Measurements from ENCODE around the gene MRPS31.
"Not testable (repeated sequence)": the region's sequence is repeated elsewhere in the genome, so short reads cannot be mapped to it uniquely, and the experiment has no call there.

MRPS31 gene

GRCh38 chr13:40762849-40763248 lies 8.1 kb downstream of the MRPS31 start:
- DNase-seq (ENCODE audit: low read depth, low spot score): no peak

GRCh38 chr13:40758811-40759210 lies 12.2 kb downstream of the MRPS31 start:
- no peak for DNase-seq (ENCODE audit: low read depth, low spot score)

GRCh38 chr13:40756042-40756441 lies 14.9 kb downstream of the MRPS31 start:
- DNase-seq (ENCODE audit: low read depth, low spot score): no peak

GRCh38 chr13:40755082-40755700 lies 15.8 kb downstream of the MRPS31 start:
- no peak for DNase-seq (ENCODE audit: low read depth, low spot score)

GRCh38 chr13:40749327-40749726 lies 21.7 kb downstream of the MRPS31 start:
- DNase-seq (ENCODE audit: low read depth, low spot score): no peak

GRCh38 chr13:40735232-40735548 lies 35.8 kb downstream of the MRPS31 start:
- DNase-seq (ENCODE audit: low read depth, low spot score): not testable (repeated sequence)

- not testable (repeated sequence) for DNase-seq (ENCODE audit: low read depth, low spot score)
Observed at GRCh38 chr13:40734536-40735231, 36.3 kb downstream of the MRPS31 start.

- DNase-seq (ENCODE audit: low read depth, low spot score): no peak
Observed at GRCh38 chr13:40732658-40733057, 38.3 kb downstream of the MRPS31 start.

GRCh38 chr13:40728595-40728994 lies 42.4 kb downstream of the MRPS31 start:
- no peak for DNase-seq (ENCODE audit: low read depth, low spot score)

GRCh38 chr13:40714433-40714832 lies 56.6 kb downstream of the MRPS31 start:
- not testable (repeated sequence) for DNase-seq (ENCODE audit: low read depth, low spot score)

- no peak for DNase-seq (ENCODE audit: low read depth, low spot score)
Observed at GRCh38 chr13:40706439-40706838, 64.6 kb downstream of the MRPS31 start.

- no peak for DNase-seq (ENCODE audit: low read depth, low spot score)
Observed at GRCh38 chr13:40697711-40698110, 73.3 kb downstream of the MRPS31 start.

- no peak for DNase-seq (ENCODE audit: low read depth, low spot score)
Observed at GRCh38 chr13:40694426-40694825, 76.6 kb downstream of the MRPS31 start.

- no peak for DNase-seq (ENCODE audit: low read depth, low spot score)
Observed at GRCh38 chr13:40692946-40693345, 78.0 kb downstream of the MRPS31 start.

GRCh38 chr13:40688781-40689180 lies 82.2 kb downstream of the MRPS31 start:
- no peak for DNase-seq (ENCODE audit: low read depth, low spot score)

- no peak for DNase-seq (ENCODE audit: low read depth, low spot score)
Observed at GRCh38 chr13:40682449-40683240, 88.3 kb downstream of the MRPS31 start.

- no peak for DNase-seq (ENCODE audit: low read depth, low spot score)
Observed at GRCh38 chr13:40681341-40682146, 89.4 kb downstream of the MRPS31 start.

- no peak for DNase-seq (ENCODE audit: low read depth, low spot score)
Observed at GRCh38 chr13:40680659-40681323, 90.2 kb downstream of the MRPS31 start.

GRCh38 chr13:40679480-40679985 lies 91.5 kb downstream of the MRPS31 start:
- DNase-seq (ENCODE audit: low read depth, low spot score): no peak

Measured in activated naive CD8-positive, alpha-beta T cell treated with anti-CD3 and anti-CD28 coated beads, Interleukin-2, amount 50 U/mL, for 16 hours (primary cell).